HG03521 (cell line): Measurements from ENCODE around the gene TSPEAR.

Experiments
- ATAC-seq: cut with Tn5 transposase; IDR thresholded peaks from one replicate; pipeline ENCODE4 v1.9.1; 2021; ENCODE audit warnings: mild to moderate bottlenecking, moderate library complexity; ENCODE audit not compliant: unreplicated experiment

The TSPEAR gene

DNA sequence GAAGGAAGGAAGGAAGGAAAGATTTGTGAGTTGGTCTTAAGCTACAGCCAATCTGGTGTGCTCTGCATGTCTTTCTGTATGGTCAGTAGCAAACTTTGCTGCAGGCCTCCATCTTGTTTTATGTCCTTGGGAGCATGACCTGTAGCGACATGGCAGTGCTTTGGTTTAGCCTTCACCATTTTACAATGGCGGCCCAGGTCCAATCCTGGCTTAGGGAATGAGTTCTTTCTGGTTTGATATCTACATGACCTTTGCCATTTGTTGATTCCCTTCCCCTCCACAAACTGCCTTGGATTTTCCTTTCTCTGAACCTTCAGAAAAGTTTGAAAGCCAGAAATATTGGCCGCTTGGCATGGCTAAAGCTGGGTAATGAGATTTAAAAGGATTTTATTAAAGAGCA is 30.5 kb upstream of the TSPEAR start:
- ATAC-seq: no peak

- no peak for ATAC-seq
These were observed 29.4 kb upstream of the TSPEAR start for GRCh38 chr21:44740742-44741141.

GRCh38 chr21:44739316-44739715 is 27.9 kb upstream of the TSPEAR start:
- ATAC-seq: no peak

- ATAC-seq: no peak
These were observed 27.2 kb upstream of the TSPEAR start for GRCh38 chr21:44738621-44739020.

- ATAC-seq: no peak
These were observed 26.5 kb upstream of the TSPEAR start for GRCh38 chr21:44737706-44738354.

- no peak for ATAC-seq
These were observed 25.1 kb upstream of the TSPEAR start for GRCh38 chr21:44736291-44737004.

- ATAC-seq: no peak
These were observed 24.4 kb upstream of the TSPEAR start for GRCh38 chr21:44735821-44736220.

- ATAC-seq: no peak
These were observed 23.5 kb upstream of the TSPEAR start for GRCh38 chr21:44734841-44735240.

DNA sequence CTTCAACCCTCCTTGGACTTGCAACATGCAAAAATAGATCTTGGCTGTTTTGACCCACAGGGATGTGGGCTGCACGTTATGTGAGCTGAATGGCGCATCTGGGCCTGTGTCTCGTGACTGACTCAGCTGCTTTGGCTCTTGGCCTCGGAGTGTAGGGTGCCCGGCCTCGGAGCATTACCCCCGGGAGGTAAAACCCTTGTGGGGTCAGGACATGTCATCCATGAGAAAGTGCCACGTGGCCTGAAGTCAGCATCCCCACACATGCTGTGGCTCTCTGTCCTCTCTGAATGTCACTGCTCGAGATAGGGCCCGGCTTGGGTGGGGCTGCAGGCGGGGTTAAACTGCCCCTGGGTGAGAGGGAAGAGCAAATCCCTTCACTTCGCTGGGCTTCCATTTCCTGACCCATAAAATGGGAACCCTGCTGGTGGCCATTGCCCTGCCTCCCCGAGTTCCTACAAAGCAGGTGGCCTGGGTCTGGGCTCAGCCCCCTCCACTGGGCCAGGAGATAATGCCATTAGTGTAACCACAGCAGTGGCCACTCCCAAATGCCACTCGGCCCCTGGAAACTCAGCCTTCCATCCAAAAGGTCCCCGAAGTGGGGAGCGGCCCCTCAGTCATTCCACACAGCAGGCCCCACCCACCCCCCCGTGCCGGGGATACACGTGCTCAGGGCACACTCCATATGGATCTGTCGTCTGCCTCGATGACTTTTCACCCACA is 22.8 kb upstream of the TSPEAR start:
- no peak for ATAC-seq

- no peak for ATAC-seq
These were observed 21.6 kb upstream of the TSPEAR start for GRCh38 chr21:44732956-44733355.

DNA sequence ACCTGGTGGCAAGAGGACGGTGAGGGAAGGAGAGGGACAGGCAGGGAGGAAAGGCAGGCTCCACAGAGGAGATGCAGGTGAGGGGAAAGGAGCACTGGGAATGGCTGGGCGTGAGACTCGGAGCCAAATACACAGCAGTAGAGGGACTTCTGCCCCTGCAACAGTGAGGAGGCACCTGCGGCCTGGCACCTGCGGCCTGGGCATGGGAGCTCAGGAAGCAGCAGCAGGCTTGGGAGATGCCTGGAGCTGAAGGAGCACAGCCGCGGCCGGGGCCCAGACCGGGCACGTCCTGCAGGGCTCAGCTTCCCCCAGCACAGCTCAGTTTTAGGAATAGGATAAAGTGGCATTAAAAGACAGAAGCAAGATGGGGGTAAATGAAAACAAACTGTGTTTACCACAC is 20.9 kb upstream of the TSPEAR start:
- no peak for ATAC-seq

GRCh38 chr21:44730951-44731579 is 19.7 kb upstream of the TSPEAR start:
- no peak for ATAC-seq

GRCh38 chr21:44730028-44730395 is 18.6 kb upstream of the TSPEAR start:
- no peak for ATAC-seq

GRCh38 chr21:44729336-44730027 is 18.1 kb upstream of the TSPEAR start:
- ATAC-seq: no peak

- ATAC-seq: no peak
These were observed 17.3 kb upstream of the TSPEAR start for GRCh38 chr21:44728716-44729115.

GRCh38 chr21:44727757-44728156 is 16.4 kb upstream of the TSPEAR start:
- no peak for ATAC-seq

DNA sequence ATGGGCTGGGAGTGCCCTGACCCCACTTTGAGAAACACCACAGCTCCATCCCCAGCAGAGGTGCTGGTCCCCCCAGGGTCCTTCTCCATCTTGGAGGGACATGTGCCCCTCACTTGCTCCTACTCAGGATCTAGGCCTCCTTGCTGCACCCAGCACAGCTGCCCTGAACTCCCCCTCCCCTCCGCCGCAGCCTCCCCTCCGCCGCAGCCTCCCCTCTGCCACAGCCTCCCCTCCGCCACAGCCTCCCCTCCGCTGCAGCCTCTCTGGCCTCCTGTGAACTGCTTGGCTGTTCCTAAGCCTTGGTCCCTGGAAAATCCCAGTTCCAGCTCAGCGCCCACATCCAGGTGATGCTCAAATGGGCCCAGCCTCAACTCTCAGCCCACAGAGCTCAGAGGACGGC is 15.9 kb upstream of the TSPEAR start:
- no peak for ATAC-seq

DNA sequence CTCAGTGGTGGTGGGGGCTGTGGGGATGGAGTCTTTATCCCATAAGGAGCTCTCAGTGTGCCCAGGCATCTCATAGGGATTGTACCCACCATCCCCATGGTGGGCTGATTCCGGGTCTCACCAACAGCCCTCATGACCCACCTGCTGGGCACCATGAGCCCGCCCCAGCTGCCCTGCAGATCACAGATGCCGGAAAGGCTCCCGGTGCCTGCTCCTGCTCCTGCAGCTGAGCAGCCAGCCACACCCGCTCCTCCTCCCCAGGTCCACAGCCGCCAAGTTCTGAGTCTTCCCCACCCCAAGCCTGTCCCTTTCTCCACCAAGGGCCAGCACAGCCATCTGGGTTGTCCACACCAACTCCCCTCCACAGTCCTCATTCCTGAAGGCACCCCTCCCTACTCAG is 15.5 kb upstream of the TSPEAR start:
- ATAC-seq: no peak

GRCh38 chr21:44724926-44725325 is 13.6 kb upstream of the TSPEAR start:
- ATAC-seq: no peak

DNA sequence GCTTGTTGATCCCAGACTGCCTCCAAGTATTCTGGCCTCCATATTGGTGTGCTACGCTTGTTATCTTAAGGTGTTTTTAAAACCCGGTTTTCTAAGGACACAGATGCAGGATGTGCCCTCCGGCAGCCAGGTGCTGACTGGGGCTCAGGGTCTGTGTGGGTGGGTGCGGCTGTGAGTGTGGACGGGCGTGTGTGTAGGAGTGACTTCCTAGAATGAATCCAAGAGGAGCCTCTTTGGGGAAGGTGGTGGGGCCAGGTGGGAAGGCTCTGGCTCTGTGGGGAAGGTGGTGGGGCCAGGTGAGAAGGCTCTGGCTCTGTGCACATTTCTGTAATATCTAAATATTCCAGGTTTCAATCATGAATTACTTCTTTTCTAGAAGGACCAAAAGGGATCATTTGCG is 12.8 kb upstream of the TSPEAR start:
- ATAC-seq: no peak
